HG02840 (cell line): ENCODE measurements around the gene PXDN.
"Not testable (repeated sequence)": the region's sequence is repeated elsewhere in the genome, so short reads cannot be mapped to it uniquely, and the experiment has no call there.

Experiments used
- ATAC-seq: cut with Tn5 transposase; IDR thresholded peaks from one replicate; pipeline ENCODE4 v1.9.1; 2021; ENCODE audit warnings: mild to moderate bottlenecking, moderate library complexity, moderate number of reproducible peaks; ENCODE audit not compliant: unreplicated experiment, low FRiP score

PXDN gene, protein sequence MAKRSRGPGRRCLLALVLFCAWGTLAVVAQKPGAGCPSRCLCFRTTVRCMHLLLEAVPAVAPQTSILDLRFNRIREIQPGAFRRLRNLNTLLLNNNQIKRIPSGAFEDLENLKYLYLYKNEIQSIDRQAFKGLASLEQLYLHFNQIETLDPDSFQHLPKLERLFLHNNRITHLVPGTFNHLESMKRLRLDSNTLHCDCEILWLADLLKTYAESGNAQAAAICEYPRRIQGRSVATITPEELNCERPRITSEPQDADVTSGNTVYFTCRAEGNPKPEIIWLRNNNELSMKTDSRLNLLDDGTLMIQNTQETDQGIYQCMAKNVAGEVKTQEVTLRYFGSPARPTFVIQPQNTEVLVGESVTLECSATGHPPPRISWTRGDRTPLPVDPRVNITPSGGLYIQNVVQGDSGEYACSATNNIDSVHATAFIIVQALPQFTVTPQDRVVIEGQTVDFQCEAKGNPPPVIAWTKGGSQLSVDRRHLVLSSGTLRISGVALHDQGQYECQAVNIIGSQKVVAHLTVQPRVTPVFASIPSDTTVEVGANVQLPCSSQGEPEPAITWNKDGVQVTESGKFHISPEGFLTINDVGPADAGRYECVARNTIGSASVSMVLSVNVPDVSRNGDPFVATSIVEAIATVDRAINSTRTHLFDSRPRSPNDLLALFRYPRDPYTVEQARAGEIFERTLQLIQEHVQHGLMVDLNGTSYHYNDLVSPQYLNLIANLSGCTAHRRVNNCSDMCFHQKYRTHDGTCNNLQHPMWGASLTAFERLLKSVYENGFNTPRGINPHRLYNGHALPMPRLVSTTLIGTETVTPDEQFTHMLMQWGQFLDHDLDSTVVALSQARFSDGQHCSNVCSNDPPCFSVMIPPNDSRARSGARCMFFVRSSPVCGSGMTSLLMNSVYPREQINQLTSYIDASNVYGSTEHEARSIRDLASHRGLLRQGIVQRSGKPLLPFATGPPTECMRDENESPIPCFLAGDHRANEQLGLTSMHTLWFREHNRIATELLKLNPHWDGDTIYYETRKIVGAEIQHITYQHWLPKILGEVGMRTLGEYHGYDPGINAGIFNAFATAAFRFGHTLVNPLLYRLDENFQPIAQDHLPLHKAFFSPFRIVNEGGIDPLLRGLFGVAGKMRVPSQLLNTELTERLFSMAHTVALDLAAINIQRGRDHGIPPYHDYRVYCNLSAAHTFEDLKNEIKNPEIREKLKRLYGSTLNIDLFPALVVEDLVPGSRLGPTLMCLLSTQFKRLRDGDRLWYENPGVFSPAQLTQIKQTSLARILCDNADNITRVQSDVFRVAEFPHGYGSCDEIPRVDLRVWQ (N-terminal part only)

DNA sequence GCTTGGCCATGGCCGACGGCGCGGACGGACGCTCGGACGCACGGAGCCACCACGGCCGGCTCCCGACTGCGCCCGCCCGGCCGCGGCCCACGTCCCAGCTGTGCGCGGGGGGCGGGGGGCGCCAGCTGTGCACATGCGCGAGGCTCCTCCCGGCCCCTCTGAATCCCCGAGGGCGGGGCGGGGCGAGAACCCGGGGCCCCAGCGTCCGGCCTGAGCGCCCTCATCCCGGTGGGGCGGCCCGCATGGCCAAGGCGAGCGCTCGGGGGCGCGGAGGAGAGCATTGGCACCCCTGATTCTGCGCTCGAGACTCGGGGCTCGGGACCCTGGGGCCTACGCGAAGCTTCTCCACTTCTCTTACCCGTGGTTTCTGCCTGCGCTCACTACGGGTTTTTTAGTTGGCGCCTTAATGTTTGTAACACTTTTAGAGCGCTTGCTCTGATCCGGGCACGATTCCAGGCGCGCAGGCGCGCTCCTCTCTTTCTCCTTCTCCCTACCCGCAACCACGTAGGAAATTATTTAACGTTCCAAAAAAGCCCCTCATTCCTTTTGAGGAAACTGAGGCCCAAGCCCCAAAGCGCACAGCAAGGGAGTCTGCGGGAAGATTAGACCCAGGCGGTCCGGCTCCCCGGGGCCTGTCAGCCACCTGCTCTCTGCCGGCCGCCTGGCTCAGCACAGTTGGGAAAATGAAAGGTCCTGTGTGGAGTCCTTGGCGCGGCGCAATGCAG, at the start of gene PXDN:
Gene PXDN, minus strand, starts transcription at position 70 of the 725 bp plus-strand sequence. Its CDS starts 60 bp downstream, at position 10.
- no peak for ATAC-seq

DNA sequence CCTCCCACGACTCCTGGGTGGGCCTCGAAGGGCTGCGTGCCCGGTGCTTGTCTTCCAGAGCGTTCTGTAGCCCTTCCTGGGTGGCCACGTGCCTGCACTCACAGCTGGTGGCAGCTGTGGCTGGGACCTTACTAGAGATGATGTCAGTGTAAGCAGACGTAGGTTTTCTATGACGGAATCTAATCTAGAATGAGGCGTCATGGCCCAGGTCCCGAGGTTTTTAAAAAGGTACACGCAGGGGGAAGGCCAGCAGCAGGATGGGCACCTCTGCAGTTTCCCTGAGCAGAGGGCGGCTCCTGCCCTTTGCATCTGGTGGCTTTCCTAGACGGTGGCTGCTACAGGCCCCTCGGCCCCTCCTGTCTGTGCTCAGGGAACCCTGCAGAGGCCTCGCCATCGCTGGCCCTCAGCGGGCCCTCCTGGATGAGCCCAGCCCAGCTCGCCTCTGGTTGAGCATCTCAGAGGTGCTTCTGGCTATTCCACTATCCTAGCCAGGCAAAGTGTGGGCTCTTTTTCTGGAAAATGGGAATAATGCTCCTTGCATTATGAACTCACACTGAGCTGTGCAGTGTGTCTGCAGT, 49.6 kb upstream of the PXDN start:
- ATAC-seq, result no peak

DNA sequence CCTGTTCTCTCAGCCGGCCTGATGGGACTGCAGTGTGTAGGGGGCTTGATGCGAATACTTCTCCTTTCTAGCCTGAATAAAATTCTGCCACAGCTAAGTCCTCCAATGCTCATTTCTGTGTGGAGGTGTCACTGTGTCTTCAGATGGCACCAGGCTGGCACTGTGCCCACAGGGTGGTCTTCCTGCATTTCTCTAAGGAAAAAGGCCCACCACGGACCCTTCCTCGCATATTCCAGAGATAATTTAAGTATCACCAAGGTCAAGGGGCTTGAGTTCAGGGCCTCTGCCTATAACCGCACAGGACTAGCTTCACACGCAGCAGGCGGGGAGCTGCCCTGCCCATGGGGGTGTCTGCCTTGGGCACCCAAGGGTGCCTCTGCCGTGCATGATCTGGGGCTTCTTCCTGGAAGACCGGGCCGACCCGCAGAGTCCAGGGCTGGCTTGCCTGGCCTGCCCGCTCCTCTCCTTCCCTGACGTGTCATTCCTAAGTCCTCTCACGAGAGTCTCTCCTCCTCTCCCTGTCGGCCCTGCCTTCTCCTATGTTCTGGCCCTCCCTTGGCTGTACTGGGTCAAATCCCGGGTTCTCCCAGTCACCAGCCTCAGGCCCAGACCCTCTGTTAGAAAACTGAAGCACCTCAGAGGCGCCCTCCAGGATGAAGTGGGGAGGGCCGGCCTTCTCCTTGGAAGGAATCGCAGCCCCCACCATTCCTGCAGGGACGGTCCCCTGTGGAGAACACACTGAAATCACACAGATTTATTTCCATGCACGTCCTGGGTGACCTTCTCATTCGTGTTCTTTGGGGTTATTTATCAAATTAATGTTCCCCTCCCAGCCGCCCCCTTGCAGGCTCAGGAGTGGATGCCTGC, 48.9 kb upstream of the PXDN start:
- ATAC-seq, result no peak

DNA sequence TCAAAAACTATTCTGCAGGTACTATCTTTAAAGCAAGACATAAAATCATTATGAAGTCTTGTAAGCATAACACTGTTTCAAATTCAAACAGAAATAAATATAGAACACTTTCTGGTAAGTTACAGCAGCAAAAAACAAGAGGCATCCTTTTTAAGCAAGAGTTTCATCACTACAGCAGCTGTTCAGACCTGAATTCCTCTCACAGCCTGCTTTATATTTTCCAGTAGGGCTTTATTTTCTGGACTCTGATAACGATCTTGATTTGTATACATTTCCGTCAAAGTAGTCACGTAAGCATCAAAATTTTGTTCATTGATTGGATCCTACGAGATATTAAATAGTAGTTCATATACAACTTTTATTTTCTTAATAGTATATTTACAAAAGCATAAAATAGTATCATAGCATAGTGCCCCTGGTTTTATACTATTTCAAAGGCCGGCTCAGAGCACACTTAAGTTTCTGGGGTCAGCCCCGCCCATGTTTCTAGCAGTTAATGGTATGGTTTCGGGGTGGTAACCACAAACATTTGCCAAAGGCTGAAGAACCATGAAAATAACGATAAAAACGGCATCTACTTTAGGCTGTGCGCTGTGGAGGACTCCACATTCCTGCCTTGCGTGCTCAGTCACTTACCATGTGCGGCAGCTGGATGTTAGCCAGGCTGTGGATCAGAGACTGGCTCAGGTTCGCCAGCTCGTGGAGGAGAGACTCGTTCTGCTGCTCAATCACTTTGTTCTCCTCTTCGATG, 47.5 kb upstream of the PXDN start:
- ATAC-seq, result no peak

DNA sequence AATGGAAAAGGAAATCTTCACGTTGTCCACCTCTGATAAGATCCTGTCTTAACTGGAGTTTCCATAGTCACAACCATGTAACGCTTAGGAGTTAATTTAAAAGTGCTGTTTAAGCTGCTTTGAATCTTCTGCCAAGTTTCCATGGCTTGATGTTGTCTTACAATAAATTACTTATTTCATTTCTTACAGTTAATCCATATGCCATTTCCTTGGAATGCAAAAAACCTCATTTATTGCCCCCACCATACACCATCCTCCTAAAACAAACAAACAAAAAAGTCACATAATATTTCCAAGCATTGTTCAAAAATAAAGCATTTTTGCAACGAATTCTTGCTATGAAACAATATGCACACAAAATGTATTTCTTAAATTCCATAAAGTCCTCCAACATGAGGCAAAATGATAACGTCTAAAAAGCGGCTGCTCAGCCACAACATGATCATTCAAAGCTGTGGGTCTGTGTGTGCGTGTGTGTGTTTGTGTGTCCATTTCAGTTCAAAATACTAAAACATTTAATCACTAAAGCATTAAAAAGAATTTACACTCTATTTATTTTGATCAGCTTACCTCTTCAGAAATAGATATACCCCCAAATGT, 46.8 kb upstream of the PXDN start:
- ATAC-seq, result no peak

DNA sequence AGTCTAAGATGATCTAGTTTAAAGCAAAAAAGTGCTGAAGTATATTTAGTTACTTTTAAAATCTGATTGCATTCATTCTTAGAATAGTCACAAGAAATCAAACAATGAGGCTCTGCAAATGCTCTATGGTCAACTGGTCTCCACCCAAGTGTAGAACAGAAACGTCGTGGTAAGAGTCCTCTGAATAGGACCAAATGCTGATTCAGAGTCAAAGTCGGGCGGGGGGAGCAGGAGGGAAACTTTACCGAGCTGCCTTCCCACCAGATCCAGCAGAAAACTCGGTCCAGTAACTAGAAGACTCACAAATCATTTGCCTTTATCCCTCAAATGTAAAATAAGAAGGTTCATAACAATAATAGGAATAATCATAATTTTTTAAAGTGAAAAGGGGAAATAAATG, 46.2 kb upstream of the PXDN start:
- ATAC-seq, result no peak

DNA sequence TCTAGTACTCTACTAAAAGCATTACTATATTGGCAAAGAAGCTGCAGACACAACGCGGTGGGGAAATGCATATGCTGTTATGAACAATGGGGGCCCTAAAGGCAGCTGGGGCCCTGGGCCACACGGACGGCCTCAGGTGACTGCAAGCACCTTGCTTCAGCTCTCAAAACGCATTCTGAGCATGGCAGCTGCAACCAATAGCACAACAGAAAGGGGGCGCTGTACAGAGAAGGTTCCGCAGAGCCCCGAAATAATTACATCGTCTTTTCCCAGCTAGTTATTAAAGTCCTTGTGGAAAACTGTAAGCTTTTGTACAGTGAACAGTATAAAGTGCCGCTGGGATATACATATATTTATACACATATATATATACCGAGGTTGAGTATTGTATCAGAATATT, 45.3 kb upstream of the PXDN start:
- no peak for ATAC-seq

DNA sequence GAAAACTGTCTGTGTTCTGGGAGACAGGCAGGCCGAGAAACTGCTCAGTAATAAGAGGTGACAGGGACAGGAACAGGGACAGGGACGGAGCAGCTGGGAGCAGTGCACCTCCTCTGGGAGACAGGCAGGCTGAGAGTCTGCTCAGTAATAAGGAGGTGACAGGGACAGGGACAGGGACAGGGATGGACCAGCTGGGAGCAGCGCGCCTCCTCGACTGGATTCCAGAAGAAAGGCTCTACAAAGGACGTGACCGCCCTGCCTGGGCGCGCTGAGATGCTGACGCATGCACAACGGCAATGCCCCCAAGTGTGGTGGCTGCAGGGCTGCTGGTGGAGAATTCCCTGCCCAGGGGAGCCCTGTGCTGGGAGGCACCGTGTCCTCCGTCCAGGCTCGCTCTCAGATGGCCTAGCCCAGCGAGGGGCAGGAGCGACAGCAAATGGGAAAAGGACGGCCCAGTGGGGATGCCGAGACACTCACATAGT, 44.2 kb upstream of the PXDN start:
- ATAC-seq, result no peak

DNA sequence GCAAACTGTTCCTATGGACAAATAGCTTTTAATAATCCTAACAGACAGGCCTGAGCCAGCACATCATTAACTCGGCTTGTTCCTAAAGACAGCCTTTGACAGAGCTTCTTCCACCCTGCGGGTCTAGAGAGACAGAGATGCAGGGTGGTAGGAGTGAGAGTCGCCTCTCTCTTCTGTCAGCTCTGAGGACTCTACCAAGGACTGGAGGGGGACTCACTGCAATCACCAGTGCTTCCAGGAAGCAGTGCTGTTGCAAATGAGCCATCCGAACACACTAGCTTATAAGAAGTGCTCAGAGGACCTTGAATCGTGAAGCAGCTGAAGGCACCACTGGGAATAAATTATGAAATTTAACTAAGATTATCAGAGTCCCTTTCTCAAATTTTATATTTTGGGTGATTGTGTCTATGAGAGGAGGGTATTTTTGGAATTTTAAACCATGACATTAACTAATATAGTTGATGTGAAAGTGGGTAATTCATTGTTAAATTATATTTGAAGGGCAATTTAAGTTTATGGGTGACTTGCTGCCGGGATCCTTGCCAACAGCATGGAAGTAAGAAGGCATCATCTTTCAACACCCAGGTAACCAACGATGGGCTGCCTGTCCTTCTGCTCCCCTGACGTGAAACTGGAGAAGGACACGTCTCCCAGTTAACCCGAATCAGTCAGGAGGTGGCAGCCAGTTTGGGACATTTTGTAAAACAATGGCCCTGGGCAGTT, 43.6 kb upstream of the PXDN start:
- ATAC-seq, result no peak

DNA sequence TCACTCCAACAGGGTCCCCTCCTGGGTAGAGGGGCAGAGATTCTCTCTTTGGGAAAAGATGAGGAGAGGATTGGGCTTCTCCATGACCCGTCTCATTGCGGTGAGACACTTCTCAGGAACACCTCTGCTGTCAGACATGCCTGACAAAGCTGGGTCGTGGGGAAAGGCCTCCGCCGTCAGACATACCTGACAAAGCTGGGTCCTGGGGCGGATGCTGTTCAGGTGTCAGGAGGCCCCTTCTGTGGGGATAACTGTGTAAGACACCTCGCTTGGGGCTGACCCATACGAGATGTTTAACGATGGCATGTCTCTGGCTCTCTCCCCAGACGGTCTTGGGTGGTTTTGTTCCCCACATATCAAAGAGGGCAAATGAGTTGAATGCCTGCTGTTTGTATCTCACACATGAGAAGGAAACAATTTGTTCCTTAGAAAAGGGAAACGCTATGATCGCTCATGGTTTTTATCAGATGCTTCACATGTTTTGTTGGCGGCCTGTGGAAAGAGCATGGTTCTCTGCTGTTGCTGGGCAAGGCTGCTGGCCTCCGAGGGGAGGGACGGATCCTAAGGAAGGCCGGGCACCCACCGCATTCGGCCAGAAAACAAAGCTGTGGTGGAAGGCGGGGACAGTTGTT, 40.8 kb upstream of the PXDN start:
- ATAC-seq, result no peak

DNA sequence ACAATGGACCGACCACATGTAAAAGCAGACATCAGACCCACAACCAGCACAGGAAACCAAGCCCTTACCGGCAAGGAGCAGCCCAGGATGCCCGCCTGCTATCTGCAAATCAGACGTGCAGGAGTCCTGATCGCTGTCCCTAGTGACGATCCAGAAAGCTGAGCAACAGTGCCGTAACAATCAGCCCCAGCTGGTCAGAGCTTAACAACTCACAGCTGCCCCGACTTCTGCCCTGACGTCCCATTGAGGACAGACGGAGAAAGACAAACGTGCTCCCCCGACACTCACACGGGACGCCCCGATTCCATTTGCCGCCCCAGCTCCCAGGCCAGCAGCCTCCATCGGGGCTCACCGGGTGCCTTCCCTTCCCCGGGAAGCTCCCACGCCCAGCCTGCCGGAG, 39.8 kb upstream of the PXDN start:
- no peak for ATAC-seq

DNA sequence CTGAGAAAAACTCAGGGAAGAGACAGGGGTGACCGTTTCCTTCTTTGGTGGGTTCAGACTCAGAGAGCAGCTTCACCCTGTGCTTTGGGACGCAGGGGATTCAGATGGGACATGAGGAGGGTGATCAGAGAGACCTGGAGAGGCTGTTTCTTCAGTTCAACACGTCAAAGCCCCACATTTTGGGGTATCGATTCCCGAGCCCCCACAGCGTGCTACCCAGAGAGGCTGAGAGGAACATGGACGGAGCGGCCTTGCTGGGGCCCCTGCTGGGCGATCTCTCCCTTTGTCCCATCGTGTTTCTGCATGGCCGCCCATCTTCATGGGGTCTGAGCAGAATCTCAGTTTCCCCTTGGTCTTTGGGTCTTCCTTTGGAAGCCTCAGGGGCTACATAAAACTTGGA, 38.2 kb upstream of the PXDN start:
- ATAC-seq, result no peak

DNA sequence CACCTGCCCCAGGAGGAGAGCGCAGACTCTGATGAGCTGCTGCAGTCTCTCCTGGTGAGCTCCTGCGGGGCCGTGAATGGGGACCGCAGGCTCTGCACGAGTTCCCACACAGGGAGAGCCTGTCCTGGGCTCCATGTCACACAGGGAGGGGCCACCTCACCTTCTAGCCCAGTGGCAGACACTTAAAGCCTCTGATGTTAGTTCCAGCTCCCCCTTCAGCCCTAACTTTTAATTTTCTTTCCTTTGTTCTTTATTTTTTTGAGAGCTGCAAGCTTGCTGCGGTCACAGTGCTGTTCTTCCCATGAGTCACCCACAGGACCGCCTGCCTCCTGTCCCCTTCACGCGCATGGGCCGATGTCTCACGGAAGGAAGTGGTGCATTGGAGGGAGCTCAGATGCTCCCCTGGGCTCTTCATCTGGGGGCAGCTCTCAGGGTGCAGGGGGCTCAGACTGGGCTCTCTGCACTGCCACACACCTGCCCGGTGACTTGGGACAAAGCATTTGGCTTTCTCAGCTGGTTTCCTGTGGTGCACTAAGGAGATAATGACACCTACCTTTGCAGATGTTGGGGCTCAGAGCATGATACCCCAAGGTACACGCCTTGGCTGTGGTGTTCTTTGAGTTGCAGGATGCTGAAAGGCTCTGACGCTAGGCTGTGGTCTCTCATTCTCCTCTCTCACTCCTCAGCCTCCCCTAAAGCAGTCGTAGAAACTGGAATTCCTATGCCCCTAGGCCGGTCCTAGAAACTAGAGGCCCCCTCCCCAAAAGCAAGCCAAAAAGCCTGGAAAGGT, 37.2 kb upstream of the PXDN start:
- ATAC-seq, result no peak

DNA sequence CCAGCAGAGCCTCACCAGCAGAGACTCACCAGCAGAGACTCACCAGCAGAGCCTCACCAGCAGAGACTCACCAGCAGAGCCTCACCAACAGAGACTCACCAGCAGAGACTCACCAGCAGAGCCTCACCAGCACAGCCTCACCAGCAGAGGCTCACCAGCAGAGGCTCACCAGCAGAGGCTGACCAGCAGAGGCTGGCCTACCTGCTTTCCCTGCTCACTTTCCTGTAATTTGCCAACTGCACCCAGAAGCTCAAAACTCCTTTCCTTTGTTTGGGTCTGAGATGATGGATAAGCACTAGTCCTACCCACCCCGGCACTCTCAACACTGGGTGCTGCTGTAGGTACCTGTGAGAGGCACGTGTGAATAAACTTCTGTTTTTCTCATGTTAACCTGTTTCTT, 36.4 kb upstream of the PXDN start:
- ATAC-seq, result no peak

DNA sequence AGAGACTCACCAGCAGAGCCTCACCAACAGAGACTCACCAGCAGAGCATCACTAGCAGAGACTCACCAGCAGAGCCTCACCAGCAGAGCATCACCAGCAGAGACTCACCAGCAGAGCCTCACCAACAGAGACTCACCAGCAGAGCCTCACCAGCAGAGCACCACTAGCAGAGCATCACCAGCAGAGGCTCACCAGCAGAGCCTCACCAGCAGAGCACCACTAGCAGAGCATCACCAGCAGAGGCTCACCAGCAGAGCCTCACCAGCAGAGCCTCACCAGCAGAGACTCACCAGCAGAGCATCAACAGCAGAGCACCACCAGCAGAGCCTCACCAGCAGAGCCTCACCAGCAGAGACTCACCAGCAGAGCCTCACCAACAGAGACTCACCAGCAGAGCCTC, 35.7 kb upstream of the PXDN start:
- ATAC-seq, result not testable (repeated sequence)

DNA sequence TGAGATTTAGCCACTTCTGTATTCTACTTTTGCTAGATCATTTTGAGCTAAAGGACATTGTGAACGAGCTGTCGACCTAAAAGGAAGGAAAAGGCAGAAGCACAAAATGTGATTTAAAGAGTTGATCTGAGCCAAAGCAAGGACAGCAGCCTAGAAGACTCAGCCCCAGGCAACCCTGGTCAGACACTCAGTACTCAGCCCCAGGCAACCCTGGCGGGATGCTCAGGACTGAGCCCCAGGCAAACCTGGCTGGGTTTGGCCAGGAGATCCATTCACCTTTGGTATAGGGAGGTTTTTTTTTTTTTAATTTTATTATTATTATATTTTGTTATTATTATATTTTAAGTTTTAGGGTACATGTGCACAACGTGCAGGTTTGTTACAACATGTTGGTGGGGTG, 34.3 kb upstream of the PXDN start:
- no peak for ATAC-seq
